Keratinocyte (primary cell): ENCODE measurements around the gene RHBDD3.

Experiments
- EZH2 ChIP-seq: IDR thresholded peaks from one replicate; pipeline ENCODE4 v1.6.1; 2012; ENCODE audit warnings: inconsistent platforms, mild to moderate bottlenecking, low read length, moderate library complexity
- TF ChIP-seq, protein P1 (sequence below), 3 experiments: IDR thresholded peaks in 1 of 3; conservative IDR thresholded peaks in 1 of 3; optimal IDR thresholded peaks in 1 of 3; 2 replicates in 2 of 3; 3 replicates in 1 of 3; pipeline versions ENCODE3 to v1.5.1; 2011; ENCODE audit warnings: low read length in 3 of 3, mild to moderate bottlenecking in 3 of 3, moderate library complexity in 2 of 3, control low read depth in 1 of 3, inconsistent platforms in 1 of 3; ENCODE audit not compliant: insufficient read depth in 2 of 3; ENCODE audit errors: extremely low read depth in 1 of 3

DNA sequence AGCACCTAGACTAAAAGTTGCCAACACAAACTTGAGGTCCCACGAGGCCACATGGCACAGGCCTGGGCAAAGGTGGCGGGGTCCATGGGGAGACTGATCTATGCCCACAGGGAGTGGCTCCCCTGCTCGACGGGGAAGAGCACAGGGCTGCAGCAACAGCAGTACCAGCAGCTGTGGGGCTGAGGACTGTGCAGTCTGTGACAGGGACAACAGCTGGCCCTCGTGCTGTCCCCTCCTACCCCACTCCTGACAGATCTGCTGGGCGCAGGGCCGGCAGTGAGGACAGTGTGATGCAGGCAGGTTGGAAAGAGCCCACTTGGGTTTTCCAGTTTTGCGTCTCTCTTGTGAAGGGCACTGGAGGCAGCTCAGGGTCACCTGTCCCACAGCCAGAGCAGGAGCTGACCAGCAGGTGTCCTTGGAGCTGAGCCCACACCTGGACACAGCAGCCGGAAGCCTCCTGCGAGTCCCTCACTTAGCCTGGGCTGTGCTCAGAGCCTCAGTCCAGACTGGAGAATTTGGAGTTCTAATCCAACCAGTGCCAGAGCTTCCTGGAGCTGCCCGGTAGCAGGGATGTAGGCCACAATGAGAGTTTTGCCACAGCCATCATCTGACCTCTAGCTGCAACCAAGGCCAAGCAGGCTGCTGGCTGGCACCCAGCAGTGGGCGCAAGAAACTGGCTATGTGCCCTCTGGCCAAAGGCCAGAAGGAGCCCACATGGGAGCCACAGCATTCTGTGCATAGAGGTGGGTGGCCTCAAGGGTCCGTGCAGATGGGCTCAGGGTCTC is 35.1 kb upstream of the RHBDD3 start:
- TF ChIP-seq, protein P1, sequence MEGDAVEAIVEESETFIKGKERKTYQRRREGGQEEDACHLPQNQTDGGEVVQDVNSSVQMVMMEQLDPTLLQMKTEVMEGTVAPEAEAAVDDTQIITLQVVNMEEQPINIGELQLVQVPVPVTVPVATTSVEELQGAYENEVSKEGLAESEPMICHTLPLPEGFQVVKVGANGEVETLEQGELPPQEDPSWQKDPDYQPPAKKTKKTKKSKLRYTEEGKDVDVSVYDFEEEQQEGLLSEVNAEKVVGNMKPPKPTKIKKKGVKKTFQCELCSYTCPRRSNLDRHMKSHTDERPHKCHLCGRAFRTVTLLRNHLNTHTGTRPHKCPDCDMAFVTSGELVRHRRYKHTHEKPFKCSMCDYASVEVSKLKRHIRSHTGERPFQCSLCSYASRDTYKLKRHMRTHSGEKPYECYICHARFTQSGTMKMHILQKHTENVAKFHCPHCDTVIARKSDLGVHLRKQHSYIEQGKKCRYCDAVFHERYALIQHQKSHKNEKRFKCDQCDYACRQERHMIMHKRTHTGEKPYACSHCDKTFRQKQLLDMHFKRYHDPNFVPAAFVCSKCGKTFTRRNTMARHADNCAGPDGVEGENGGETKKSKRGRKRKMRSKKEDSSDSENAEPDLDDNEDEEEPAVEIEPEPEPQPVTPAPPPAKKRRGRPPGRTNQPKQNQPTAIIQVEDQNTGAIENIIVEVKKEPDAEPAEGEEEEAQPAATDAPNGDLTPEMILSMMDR (optimal IDR thresholded peaks at IDR 0.05 in 1 of 3, IDR thresholded peaks at IDR 0.05 in 1 of 3, conservative IDR thresholded peaks at IDR 0.05 in 1 of 3; ENCODE audit: extremely low read depth in 1 of 3, insufficient read depth in 2 of 3, low read length in 3 of 3): no peak
- TF ChIP-seq EZH2: no peak
